Type B pancreatic cell (in vitro differentiated cells): ENCODE measurements around the gene PCDHGA5. TPM values are rescaled to one million over a fixed set of nuclear protein-coding genes. Genes with fewer than 3 reads are reported as not detected.
A peak's percentile ranks its signal among the peaks of the same experiment; 100 is the strongest.
"Not testable (repeated sequence)": the region's sequence is repeated elsewhere in the genome, so short reads cannot be mapped to it uniquely, and the experiment has no call there.

Experiments
- DNase-seq: peaks from one replicate; pipeline ENCODE4 v3.0.0; 2021; ENCODE audit warnings: mixed read lengths; ENCODE audit not compliant: unreplicated experiment; ENCODE audit errors: extremely low spot score
- H3K27ac Mint-ChIP-seq: 2 replicates; pipeline ENCODE4 v1.8.0; 2021; ENCODE audit warnings: mild to moderate bottlenecking, mixed read lengths
- H3K27me3 Mint-ChIP-seq: 2 replicates; pipeline ENCODE4 v1.8.0; 2021; ENCODE audit warnings: mixed read lengths
- H3K36me3 Mint-ChIP-seq: 2 replicates; pipeline ENCODE4 v1.8.0; 2021; ENCODE audit warnings: mixed read lengths
- H3K4me1 Mint-ChIP-seq: one replicate; pipeline ENCODE4 v1.8.0; 2021; ENCODE audit warnings: mixed read lengths; ENCODE audit not compliant: unreplicated experiment
- H3K4me3 Mint-ChIP-seq: 2 replicates; pipeline ENCODE4 v1.8.0; 2021; ENCODE audit warnings: mild to moderate bottlenecking, mixed read lengths
- H3K9me3 Mint-ChIP-seq: 2 replicates; pipeline ENCODE4 v1.8.0; 2021; ENCODE audit warnings: mixed read lengths
- CTCF ChIP-seq: fragments of 200-600 bp; sonication (generic); conservative IDR thresholded peaks from 2 replicates; pipeline ENCODE4 v1.5.0; 2021; ENCODE audit warnings: antibody characterized with exemption, mild to moderate bottlenecking
- total RNA-seq: library from RNA; stranded (reverse); gene quantifications from 2 replicates; pipeline ENCODE4 v1.2.1, GENCODE V29; 2021; ENCODE audit warnings: low replicate concordance

The PCDHGA5 gene
- total RNA-seq, 1 donor from 2014 or later = 0.39 TPM

- H3K4me3 Mint-ChIP-seq = peak overlapping the region; percentile 60
- TF ChIP-seq CTCF = no peak
- peaks cover 12% of the 10 kb centered on the region for H3K4me1 Mint-ChIP-seq
- H3K9me3 Mint-ChIP-seq = peaks cover 35% of the 10 kb centered on the region
- peaks cover 37% of the 10 kb centered on the region for H3K36me3 Mint-ChIP-seq
- DNase-seq = no peak
- H3K27ac Mint-ChIP-seq = peak overlapping the region; percentile 18
- H3K27me3 Mint-ChIP-seq = peaks cover 5% of the 10 kb centered on the region
Observed at GRCh38 chr5:141322261-141322660, 41.7 kb upstream of the PCDHGA5 start.

GRCh38 chr5:141326088-141326854 lies 37.7 kb upstream of the PCDHGA5 start:
- Mint-ChIP-seq H3K36me3 (peaks cover 5% of the 10 kb centered on the region), H3K9me3 (peaks cover 14% of the 10 kb centered on the region), H3K27me3 (no peaks in the 10 kb centered on the region), H3K27ac (peak overlapping the region; percentile 77), H3K4me3 (peak overlapping the region; percentile 87), H3K4me1 (no peaks in the 10 kb centered on the region)
- peak; percentile 63 for TF ChIP-seq CTCF
- DNase-seq = no peak

- no peak overlapping the region for H3K4me3 Mint-ChIP-seq
- no peak overlapping the region for H3K27ac Mint-ChIP-seq
- no peak for DNase-seq
- TF ChIP-seq CTCF = no peak
- H3K36me3 Mint-ChIP-seq = peaks cover 5% of the 10 kb centered on the region
- H3K27me3 Mint-ChIP-seq = no peaks in the 10 kb centered on the region
- no peaks in the 10 kb centered on the region for H3K4me1 Mint-ChIP-seq
- H3K9me3 Mint-ChIP-seq = peaks cover 10% of the 10 kb centered on the region
Observed at GRCh38 chr5:141328231-141328630, 35.7 kb upstream of the PCDHGA5 start.

- Mint-ChIP-seq H3K27ac (no peak within 1 kb of the TSS), H3K36me3 (peaks cover 5% of the 10 kb centered on the region), H3K27me3 (no peaks in the 10 kb centered on the region), H3K4me3 (no peak within 1 kb of the TSS), H3K4me1 (no peaks in the 10 kb centered on the region), H3K9me3 (peaks cover 10% of the 10 kb centered on the region)
- peak; percentile 39 for TF ChIP-seq CTCF
- DNase-seq = no peak
Observed at GRCh38 chr5:141330299-141331080, 33.5 kb upstream of the PCDHGA5 start, which contains the start of gene PCDHGA1. TSS of gene PCDHGA1 (plus strand) at chr5:141330514.

- not testable (repeated sequence) for H3K36me3 Mint-ChIP-seq, H3K4me3 Mint-ChIP-seq, H3K27me3 Mint-ChIP-seq, H3K27ac Mint-ChIP-seq, H3K4me1 Mint-ChIP-seq, H3K9me3 Mint-ChIP-seq, DNase-seq
Observed at GRCh38 chr5:141332571-141332970, 31.4 kb upstream of the PCDHGA5 start.
